Right lobe of liver (tissue), 4 donors: ENCODE measurements around the gene MICA.
"Not testable (repeated sequence)": the region's sequence is repeated elsewhere in the genome, so short reads cannot be mapped to it uniquely, and the experiment has no call there.

Experiments used
- CTCF ChIP-seq, 4 donors: fragments of 200-600 bp in 3 of 4; fragments of 450-650 bp in 1 of 4; IDR thresholded peaks; one replicate each; pipeline versions ENCODE4 v1.5.1 to v1.8.0; 2016 to 2022; ENCODE audit warnings: antibody characterized with exemption in 4 of 4, mild to moderate bottlenecking in 2 of 4
- POLR2A ChIP-seq: fragments of 450-650 bp; IDR thresholded peaks from one replicate; pipeline ENCODE4 v1.6.1; 2017; ENCODE audit warnings: antibody characterized with exemption, mild to moderate bottlenecking
- donor health status: DM: no; HTN: no; CAD: no.
- donor health status: DM: no; HTN: no; CAD: no.
- donor health status: DM: no; HTN: yes; CAD: no.

- not testable (repeated sequence) for TF ChIP-seq CTCF (IDR thresholded peaks at IDR 0.05); POLR2A
These were observed 31.7 kb downstream of the MICA start for GRCh38 chr6:31435051-31435450.
